LNCaP clone FGC (cell line): Measurements from ENCODE around the gene SRGAP1.

ENCODE experiments used
- DNase-seq: peaks from one replicate; pipeline ENCODE4 v3.0.0-alpha.2; 2011; ENCODE audit warnings: low read depth
- H3K4me3 ChIP-seq: 2 replicates; pipeline ENCODE4 v1.5.1; 2011; ENCODE audit warnings: mild to moderate bottlenecking, low read depth, low read length, control low read depth
- CTCF ChIP-seq: IDR thresholded peaks from 2 replicates; pipeline ENCODE4 v1.5.1; 2012; ENCODE audit warnings: mild to moderate bottlenecking; ENCODE audit not compliant: control insufficient read depth, insufficient read depth; ENCODE audit errors: extremely low read depth

Gene SRGAP1

GRCh38 chr12:63961543-63961942, 117.0 kb downstream of the SRGAP1 start:
- no peak for DNase-seq

GRCh38 chr12:63963868-63964267, 119.4 kb downstream of the SRGAP1 start:
- no peak for TF ChIP-seq CTCF
- H3K4me3 ChIP-seq, result no peak overlapping the region
- DNase-seq, result no peak

More at GRCh38 chr12:63961543-63961942, 117.0 kb downstream of the SRGAP1 start:
- TF ChIP-seq CTCF, result no peak
- H3K4me3 ChIP-seq, result no peak overlapping the region

- TF ChIP-seq CTCF, result no peak
- no peak for DNase-seq
- H3K4me3 ChIP-seq, result no peak overlapping the region
These were observed 119.8 kb downstream of the SRGAP1 start for GRCh38 chr12:63964301-63964700.

GRCh38 chr12:63965936-63966605, 121.6 kb downstream of the SRGAP1 start:
- TF ChIP-seq CTCF, result no peak
- H3K4me3 ChIP-seq, result no peak overlapping the region
- no peak for DNase-seq

- TF ChIP-seq CTCF, result no peak
- H3K4me3 ChIP-seq, result no peak overlapping the region
- no peak for DNase-seq
These were observed 122.1 kb downstream of the SRGAP1 start for GRCh38 chr12:63966606-63966975.

GRCh38 chr12:63967358-63968145, 123.1 kb downstream of the SRGAP1 start:
- no peak for DNase-seq
- H3K4me3 ChIP-seq, result no peak overlapping the region
- TF ChIP-seq CTCF, result no peak

GRCh38 chr12:63968673-63969072, 124.2 kb downstream of the SRGAP1 start:
- no peak overlapping the region for H3K4me3 ChIP-seq
- no peak for DNase-seq
- no peak for TF ChIP-seq CTCF
